RWPE2 (cell line): ENCODE data around the gene EML4.

Experiments used
- ATAC-seq: fragments of 200-7000 bp; cut with Tn5 transposase; 3 replicates; pipeline ENCODE4 v1.9.1; 2021; ENCODE audit warnings: low read depth
- DNase-seq: peaks from one replicate; pipeline ENCODE4 v3.0.0-alpha.2; 2020; ENCODE audit warnings: low spot score
- H3K27ac ChIP-seq: fragments of 450-650 bp; 2 replicates; pipeline ENCODE4 v1.5.1; 2017; ENCODE audit warnings: mild to moderate bottlenecking; ENCODE audit not compliant: poor library complexity, severe bottlenecking
- H3K27me3 ChIP-seq: fragments of 250-450 bp; sonication (Bioruptor Pico); 2 replicates; pipeline ENCODE4 v1.5.1; 2021; ENCODE audit warnings: mild to moderate bottlenecking, moderate library complexity; ENCODE audit not compliant: insufficient read depth, poor library complexity, severe bottlenecking
- H3K36me3 ChIP-seq: fragments of 250-450 bp; sonication (Bioruptor Pico); 2 replicates; pipeline ENCODE4 v1.5.1; 2020; ENCODE audit warnings: low read depth, mild to moderate bottlenecking, moderate library complexity
- H3K4me1 ChIP-seq: fragments of 250-450 bp; sonication (Bioruptor Pico); 2 replicates; pipeline ENCODE4 v1.5.1; 2021; ENCODE audit warnings: mild to moderate bottlenecking, moderate library complexity; ENCODE audit not compliant: insufficient read depth, poor library complexity, severe bottlenecking
- H3K4me3 ChIP-seq: fragments of 250-450 bp; sonication (Bioruptor Pico); 2 replicates; pipeline ENCODE4 v1.5.1; 2021; ENCODE audit warnings: mild to moderate bottlenecking, moderate library complexity; ENCODE audit not compliant: severe bottlenecking
- H3K9me3 ChIP-seq: fragments of 250-450 bp; sonication (Bioruptor Pico); 2 replicates; pipeline ENCODE4 v1.5.1; 2021; ENCODE audit warnings: mild to moderate bottlenecking, moderate library complexity; ENCODE audit not compliant: severe bottlenecking
- TF ChIP-seq, protein P1 (sequence below): fragments of 450-650 bp; IDR thresholded peaks from one replicate; pipeline ENCODE4 v1.5.1; 2017; ENCODE audit warnings: mild to moderate bottlenecking, moderate library complexity; ENCODE audit not compliant: poor library complexity, severe bottlenecking

EML4 gene

GRCh38 chr2:42338567-42339190, 169.5 kb downstream of the EML4 start:
- peaks cover 13% of the 10 kb centered on the region for H3K4me1 ChIP-seq
- no peak for ATAC-seq
- TF ChIP-seq, protein P1, sequence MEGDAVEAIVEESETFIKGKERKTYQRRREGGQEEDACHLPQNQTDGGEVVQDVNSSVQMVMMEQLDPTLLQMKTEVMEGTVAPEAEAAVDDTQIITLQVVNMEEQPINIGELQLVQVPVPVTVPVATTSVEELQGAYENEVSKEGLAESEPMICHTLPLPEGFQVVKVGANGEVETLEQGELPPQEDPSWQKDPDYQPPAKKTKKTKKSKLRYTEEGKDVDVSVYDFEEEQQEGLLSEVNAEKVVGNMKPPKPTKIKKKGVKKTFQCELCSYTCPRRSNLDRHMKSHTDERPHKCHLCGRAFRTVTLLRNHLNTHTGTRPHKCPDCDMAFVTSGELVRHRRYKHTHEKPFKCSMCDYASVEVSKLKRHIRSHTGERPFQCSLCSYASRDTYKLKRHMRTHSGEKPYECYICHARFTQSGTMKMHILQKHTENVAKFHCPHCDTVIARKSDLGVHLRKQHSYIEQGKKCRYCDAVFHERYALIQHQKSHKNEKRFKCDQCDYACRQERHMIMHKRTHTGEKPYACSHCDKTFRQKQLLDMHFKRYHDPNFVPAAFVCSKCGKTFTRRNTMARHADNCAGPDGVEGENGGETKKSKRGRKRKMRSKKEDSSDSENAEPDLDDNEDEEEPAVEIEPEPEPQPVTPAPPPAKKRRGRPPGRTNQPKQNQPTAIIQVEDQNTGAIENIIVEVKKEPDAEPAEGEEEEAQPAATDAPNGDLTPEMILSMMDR, result no peak

GRCh38 chr2:42339191-42339912, 170.2 kb downstream of the EML4 start:
- TF ChIP-seq, protein P1, result no peak
- Histone ChIP-seq H3K4me3 (no peak overlapping the region), H3K27me3 (no peaks in the 10 kb centered on the region), H3K9me3 (no peaks in the 10 kb centered on the region), H3K4me1 (peaks cover 13% of the 10 kb centered on the region), H3K27ac (no peak overlapping the region), H3K36me3 (peaks cover 34% of the 10 kb centered on the region)
- ATAC-seq (no peak), DNase-seq (no peak)

More at GRCh38 chr2:42338567-42339190, 169.5 kb downstream of the EML4 start:
- Histone ChIP-seq H3K27ac (no peak overlapping the region), H3K9me3 (no peaks in the 10 kb centered on the region), H3K36me3 (peaks cover 27% of the 10 kb centered on the region), H3K4me3 (no peak overlapping the region), H3K27me3 (no peaks in the 10 kb centered on the region)
- no peak for DNase-seq

DNA sequence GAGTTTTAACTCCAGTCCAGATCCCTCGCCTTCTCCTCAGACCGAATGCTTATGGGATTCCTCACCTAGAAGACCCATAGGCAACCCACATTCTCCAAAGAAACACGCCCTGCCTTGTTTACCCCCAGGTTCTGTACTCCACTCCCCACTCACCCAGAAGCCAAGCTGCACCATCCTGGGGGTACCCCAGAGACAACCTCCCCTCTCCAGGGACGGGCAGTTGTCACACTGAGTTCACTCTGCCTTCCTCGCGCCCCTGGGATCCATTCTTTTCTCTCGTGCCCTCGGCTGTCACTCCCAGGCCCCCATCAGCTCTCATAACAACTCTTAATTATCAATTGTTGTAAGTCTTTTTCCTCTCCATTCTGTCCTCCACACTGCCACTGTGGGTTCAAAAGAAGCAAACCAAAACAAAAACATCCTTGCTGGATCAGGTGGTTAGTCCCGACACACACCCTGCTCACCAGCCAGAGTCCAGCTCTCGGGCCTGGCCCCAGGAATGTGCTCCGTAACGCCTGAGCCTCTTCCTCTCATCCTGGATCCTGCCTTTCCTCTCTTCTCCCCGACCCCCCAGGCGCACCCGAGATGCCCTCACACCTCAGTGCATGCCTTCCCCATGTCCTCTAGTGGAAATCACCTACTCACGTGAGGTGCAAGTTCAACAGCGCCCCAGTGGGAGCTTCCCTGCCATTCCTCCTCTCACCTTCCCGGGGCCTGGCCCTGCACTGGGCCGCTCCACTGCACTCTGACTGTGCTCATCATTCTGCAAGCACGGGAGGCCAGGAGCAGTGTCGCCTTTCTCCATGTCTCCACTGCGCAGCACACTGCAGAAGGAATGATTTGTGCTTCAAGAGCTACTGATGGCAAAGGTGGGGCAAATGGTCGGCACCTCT, 171.1 kb downstream of the EML4 start:
- Histone ChIP-seq H3K4me1 (peaks cover 13% of the 10 kb centered on the region), H3K4me3 (no peak overlapping the region), H3K27me3 (no peaks in the 10 kb centered on the region), H3K9me3 (no peaks in the 10 kb centered on the region), H3K36me3 (peaks cover 41% of the 10 kb centered on the region), H3K27ac (no peak overlapping the region)
- TF ChIP-seq, protein P1, result no peak
- ATAC-seq, result no peak
- no peak for DNase-seq

GRCh38 chr2:42340938-42341636, 171.9 kb downstream of the EML4 start:
- DNase-seq, result no peak
- H3K27me3 ChIP-seq, result no peaks in the 10 kb centered on the region
- TF ChIP-seq, protein P1, result no peak
- no peaks in the 10 kb centered on the region for H3K9me3 ChIP-seq
- no peak overlapping the region for H3K27ac ChIP-seq
- peaks cover 37% of the 10 kb centered on the region for H3K36me3 ChIP-seq
- ATAC-seq, result no peak
- peaks cover 13% of the 10 kb centered on the region for H3K4me1 ChIP-seq
- no peak overlapping the region for H3K4me3 ChIP-seq
